ENCODE results near the gene MAGEB6B. TPM values are rescaled to one million over a fixed set of nuclear protein-coding genes. Genes with fewer than 3 reads are reported as not detected.

Gene MAGEB6B, protein sequence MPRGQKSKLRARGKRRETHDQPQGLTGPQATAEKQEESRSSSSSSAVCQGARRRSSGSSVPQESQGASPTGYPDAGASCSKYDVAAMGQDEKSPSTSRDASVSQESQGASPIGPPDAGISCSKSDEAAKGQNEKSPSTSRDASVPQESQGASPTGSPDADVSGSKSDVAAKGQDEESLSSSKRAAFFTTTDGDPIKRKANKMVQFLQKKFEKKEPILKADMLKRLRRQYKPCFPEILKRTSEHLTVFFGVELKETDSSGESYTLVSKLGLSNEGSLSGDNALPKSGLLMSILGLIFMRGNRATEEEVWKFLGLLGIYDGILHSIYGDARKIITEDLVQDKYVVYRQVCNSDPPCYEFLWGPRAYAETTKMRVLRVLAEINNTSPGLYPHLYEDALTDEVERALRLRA
- not detected in 2 replicates for total RNA-seq

DNA sequence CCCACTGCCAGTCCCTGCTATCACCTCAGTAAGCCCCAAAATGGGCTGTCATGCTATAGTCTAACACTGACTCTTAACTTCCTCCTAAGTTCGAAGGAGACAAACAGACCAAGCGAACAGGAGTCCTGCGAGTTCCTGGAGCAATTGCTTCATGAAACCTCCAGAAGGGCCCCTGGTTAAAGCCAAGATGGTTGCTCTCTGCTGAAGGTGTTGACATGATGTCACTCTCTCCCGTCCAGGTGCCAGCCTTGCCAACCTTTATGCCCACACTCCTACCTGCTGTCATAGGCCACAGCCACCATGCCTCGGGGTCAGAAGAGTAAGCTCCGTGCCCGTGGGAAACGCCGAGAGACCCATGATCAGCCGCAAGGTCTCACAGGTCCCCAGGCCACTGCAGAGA is at the start of gene MAGEB6B:
Gene MAGEB6B (plus strand): TSS at position 301 of the 400 bp plus-strand sequence. CDS start 0 bp downstream, at position 301.

DNA sequence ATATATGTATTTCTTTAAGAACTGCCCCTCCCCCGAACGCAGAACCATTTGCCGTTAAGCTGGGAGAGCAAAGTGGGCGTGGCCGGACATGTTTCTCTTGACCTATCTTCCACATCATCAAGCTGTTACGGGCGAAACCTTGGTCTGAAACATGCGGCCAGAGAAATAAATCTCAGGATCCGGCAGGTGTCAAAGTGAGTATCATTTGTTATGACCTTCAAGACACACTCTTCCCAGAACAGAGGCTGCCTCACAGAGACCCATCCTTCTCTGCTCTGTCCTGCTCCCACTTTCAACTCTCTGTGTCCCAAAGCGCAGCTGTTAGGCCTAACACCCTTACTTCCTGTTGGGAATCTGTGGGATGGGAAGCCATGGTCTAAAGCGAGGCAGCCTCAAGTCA is 22.1 kb upstream of the MAGEB6B start, which contains the start of gene MAGEB18:
Gene MAGEB18 (plus strand): TSS at position 70 of the 400 bp plus-strand sequence. CDS start 643 bp downstream, outside the sequence.

DNA sequence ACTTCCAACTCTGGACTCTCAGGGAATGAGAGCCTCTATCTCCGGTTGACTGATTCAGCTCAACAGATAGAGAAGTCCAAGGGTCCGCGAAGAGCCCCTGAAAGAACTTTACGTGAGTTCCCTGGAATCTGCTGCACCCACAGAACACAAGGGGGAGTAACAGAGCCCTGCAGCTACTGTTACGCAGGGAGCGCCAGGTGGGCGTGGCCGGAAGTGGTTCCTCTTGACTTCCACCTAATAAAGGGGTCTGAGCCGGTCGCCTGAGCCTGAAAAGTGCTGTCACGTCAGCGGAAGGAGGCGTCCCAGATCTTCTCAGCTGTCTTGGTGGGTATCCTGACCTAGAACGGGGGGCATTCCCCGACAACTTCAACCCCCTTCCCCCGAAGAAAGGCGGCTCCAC is 31.8 kb downstream of the MAGEB6B start, which contains the start of gene MAGEB6:
Gene MAGEB6 (plus strand): TSS at position 237 of the 400 bp plus-strand sequence. CDS start 1,407 bp downstream, outside the sequence.

Other genes with a start within 250 kb of the MAGEB6B start
- gene MAGEB18, start 22.3 kb upstream of the MAGEB6B start, total RNA-seq = not detected in 2 replicates
- not detected in 2 replicates for gene MAGEB6, start 31.8 kb downstream of the MAGEB6B start, total RNA-seq
- gene MAGEB5, start 55.6 kb downstream of the MAGEB6B start, total RNA-seq = not detected in 2 replicates

Data from hair follicular keratinocyte (primary cell).